Effector memory CD4-positive, alpha-beta T cell (primary cell): ENCODE results near the gene ZCCHC4.
A peak's percentile ranks its signal among the peaks of the same experiment; 100 is the strongest.

Experiments used
- DNase-seq, 3 donors: peaks; one replicate each; pipeline ENCODE4 v3.0.0-alpha.2; 2020
- H3K27ac ChIP-seq: 2 replicates; pipeline ENCODE4 v1.7.0; 2013; ENCODE audit warnings: mild to moderate bottlenecking, low read length, moderate library complexity; ENCODE audit not compliant: insufficient read depth, poor library complexity, severe bottlenecking
- H3K27me3 ChIP-seq: replicated peaks from 2 replicates; pipeline ENCODE4 v1.7.0; 2013; ENCODE audit warnings: mild to moderate bottlenecking, low read length; ENCODE audit not compliant: insufficient read depth, control insufficient read depth, poor library complexity, severe bottlenecking
- H3K36me3 ChIP-seq: 2 replicates; pipeline ENCODE4 v1.7.0; 2013; ENCODE audit warnings: mild to moderate bottlenecking, low read length, moderate library complexity; ENCODE audit not compliant: control insufficient read depth, insufficient read depth
- H3K4me1 ChIP-seq: 2 replicates; pipeline ENCODE4 v1.7.0; 2013; ENCODE audit warnings: low read length, mild to moderate bottlenecking; ENCODE audit not compliant: control insufficient read depth, insufficient read depth, poor library complexity, severe bottlenecking
- H3K4me3 ChIP-seq: 2 replicates; pipeline ENCODE4 v1.7.0; 2013; ENCODE audit warnings: low read length, low read depth, mild to moderate bottlenecking; ENCODE audit not compliant: insufficient read depth, poor library complexity, severe bottlenecking
- H3K9me3 ChIP-seq: 2 replicates; pipeline ENCODE4 v1.7.0; 2013; ENCODE audit warnings: mild to moderate bottlenecking, low read length, moderate library complexity; ENCODE audit not compliant: control insufficient read depth
- total RNA-seq, 3 donors: gene quantifications; one replicate each; lab custom pipeline; 2026; lab: John Stamatoyannopoulos, UW

Gene ZCCHC4
- 12.3 to 13.4 (median 12.6) reads per million in 3 donors for total RNA-seq

GRCh38 chr4:25312496-25313200, at the start of gene ZCCHC4:
TSS of gene ZCCHC4 (plus strand) at chr4:25312774. CDS start at chr4:25312810, 36 bp downstream.
- peak within 1 kb of the TSS; percentile 68 for H3K27ac ChIP-seq
- H3K27me3 ChIP-seq, result no peaks in the 10 kb centered on the region
- H3K9me3 ChIP-seq, result no peaks in the 10 kb centered on the region
- peak within 1 kb of the TSS; percentile 91 for H3K4me3 ChIP-seq
- peaks cover 9% of the 10 kb centered on the region for H3K36me3 ChIP-seq
- H3K4me1 ChIP-seq, result peaks cover 4% of the 10 kb centered on the region
- peak; percentile 84 to 86 (median 85) for DNase-seq

- H3K36me3 ChIP-seq, result peaks cover 23% of the 10 kb centered on the region
- no peaks in the 10 kb centered on the region for H3K4me1 ChIP-seq
Observed at GRCh38 chr4:25271866-25272265, 40.7 kb upstream of the ZCCHC4 start.

GRCh38 chr4:25280210-25280609, 32.4 kb upstream of the ZCCHC4 start:
- no peaks in the 10 kb centered on the region for H3K4me1 ChIP-seq
- H3K27me3 ChIP-seq, result no peaks in the 10 kb centered on the region
- peaks cover 4% of the 10 kb centered on the region for H3K36me3 ChIP-seq
- no peak overlapping the region for H3K4me3 ChIP-seq
- no peak for DNase-seq
- H3K9me3 ChIP-seq, result no peaks in the 10 kb centered on the region
- no peak overlapping the region for H3K27ac ChIP-seq

More at GRCh38 chr4:25271866-25272265, 40.7 kb upstream of the ZCCHC4 start:
- H3K27me3 ChIP-seq, result no peaks in the 10 kb centered on the region
- no peak overlapping the region for H3K4me3 ChIP-seq
- H3K27ac ChIP-seq, result no peak overlapping the region
- H3K9me3 ChIP-seq, result no peaks in the 10 kb centered on the region
- no peak for DNase-seq

GRCh38 chr4:25283948-25284347, 28.6 kb upstream of the ZCCHC4 start:
- Histone ChIP-seq H3K27me3 (no peaks in the 10 kb centered on the region), H3K4me3 (no peak overlapping the region), H3K36me3 (peaks cover 4% of the 10 kb centered on the region), H3K9me3 (no peaks in the 10 kb centered on the region), H3K4me1 (no peaks in the 10 kb centered on the region), H3K27ac (no peak overlapping the region)
- DNase-seq, result no peak

- DNase-seq, result no peak
- no peaks in the 10 kb centered on the region for H3K9me3 ChIP-seq
- no peak overlapping the region for H3K27ac ChIP-seq
- H3K4me3 ChIP-seq, result no peak overlapping the region
- H3K36me3 ChIP-seq, result peaks cover 4% of the 10 kb centered on the region
- H3K4me1 ChIP-seq, result no peaks in the 10 kb centered on the region
- no peaks in the 10 kb centered on the region for H3K27me3 ChIP-seq
Observed at GRCh38 chr4:25284466-25284865, 28.1 kb upstream of the ZCCHC4 start.

GRCh38 chr4:25290490-25291067, 22.0 kb upstream of the ZCCHC4 start:
- no peak overlapping the region for H3K27ac ChIP-seq
- H3K27me3 ChIP-seq, result no peaks in the 10 kb centered on the region
- H3K36me3 ChIP-seq, result no peaks in the 10 kb centered on the region
- no peak for DNase-seq
- no peaks in the 10 kb centered on the region for H3K9me3 ChIP-seq
- no peak overlapping the region for H3K4me3 ChIP-seq
- no peaks in the 10 kb centered on the region for H3K4me1 ChIP-seq

GRCh38 chr4:25291158-25291733, 21.3 kb upstream of the ZCCHC4 start:
- Histone ChIP-seq H3K27me3 (no peaks in the 10 kb centered on the region), H3K36me3 (no peaks in the 10 kb centered on the region), H3K27ac (no peak overlapping the region), H3K4me3 (no peak overlapping the region), H3K9me3 (no peaks in the 10 kb centered on the region), H3K4me1 (no peaks in the 10 kb centered on the region)
- no peak for DNase-seq

GRCh38 chr4:25297528-25298242, 14.9 kb upstream of the ZCCHC4 start:
- Histone ChIP-seq H3K27me3 (no peaks in the 10 kb centered on the region), H3K4me1 (no peaks in the 10 kb centered on the region), H3K9me3 (no peaks in the 10 kb centered on the region), H3K36me3 (no peaks in the 10 kb centered on the region), H3K27ac (no peak overlapping the region), H3K4me3 (no peak overlapping the region)
- DNase-seq, result no peak

GRCh38 chr4:25299476-25300203, 12.9 kb upstream of the ZCCHC4 start:
- DNase-seq, result no peak
- no peak overlapping the region for H3K27ac ChIP-seq

More at GRCh38 chr4:25299476-25300203, 12.9 kb upstream of the ZCCHC4 start:
- no peaks in the 10 kb centered on the region for H3K9me3 ChIP-seq
- H3K27me3 ChIP-seq, result no peaks in the 10 kb centered on the region
- no peak overlapping the region for H3K4me3 ChIP-seq
- no peaks in the 10 kb centered on the region for H3K36me3 ChIP-seq
- no peaks in the 10 kb centered on the region for H3K4me1 ChIP-seq
